ENCODE results near the gene CAMTA1.

DNA sequence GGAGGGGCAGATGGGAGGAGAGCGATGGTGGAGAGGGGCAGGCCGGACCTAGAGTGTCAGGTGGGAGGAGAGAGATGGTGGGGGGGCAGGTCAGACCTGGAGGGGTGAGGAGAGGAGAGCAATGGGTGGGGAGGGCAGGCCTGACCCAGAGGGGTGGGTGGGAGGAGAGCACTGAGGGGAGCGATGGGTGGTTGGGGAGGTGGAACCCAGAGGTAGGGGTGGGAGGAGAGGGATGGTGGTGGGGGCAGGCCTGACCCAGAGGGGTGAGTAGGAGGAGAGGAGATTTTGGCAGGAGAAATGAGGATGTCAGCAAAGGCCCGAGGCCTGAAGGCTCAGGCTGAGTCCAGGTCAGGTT lies 828.6 kb downstream of the CAMTA1 start:
- TF ChIP-seq, protein P1, sequence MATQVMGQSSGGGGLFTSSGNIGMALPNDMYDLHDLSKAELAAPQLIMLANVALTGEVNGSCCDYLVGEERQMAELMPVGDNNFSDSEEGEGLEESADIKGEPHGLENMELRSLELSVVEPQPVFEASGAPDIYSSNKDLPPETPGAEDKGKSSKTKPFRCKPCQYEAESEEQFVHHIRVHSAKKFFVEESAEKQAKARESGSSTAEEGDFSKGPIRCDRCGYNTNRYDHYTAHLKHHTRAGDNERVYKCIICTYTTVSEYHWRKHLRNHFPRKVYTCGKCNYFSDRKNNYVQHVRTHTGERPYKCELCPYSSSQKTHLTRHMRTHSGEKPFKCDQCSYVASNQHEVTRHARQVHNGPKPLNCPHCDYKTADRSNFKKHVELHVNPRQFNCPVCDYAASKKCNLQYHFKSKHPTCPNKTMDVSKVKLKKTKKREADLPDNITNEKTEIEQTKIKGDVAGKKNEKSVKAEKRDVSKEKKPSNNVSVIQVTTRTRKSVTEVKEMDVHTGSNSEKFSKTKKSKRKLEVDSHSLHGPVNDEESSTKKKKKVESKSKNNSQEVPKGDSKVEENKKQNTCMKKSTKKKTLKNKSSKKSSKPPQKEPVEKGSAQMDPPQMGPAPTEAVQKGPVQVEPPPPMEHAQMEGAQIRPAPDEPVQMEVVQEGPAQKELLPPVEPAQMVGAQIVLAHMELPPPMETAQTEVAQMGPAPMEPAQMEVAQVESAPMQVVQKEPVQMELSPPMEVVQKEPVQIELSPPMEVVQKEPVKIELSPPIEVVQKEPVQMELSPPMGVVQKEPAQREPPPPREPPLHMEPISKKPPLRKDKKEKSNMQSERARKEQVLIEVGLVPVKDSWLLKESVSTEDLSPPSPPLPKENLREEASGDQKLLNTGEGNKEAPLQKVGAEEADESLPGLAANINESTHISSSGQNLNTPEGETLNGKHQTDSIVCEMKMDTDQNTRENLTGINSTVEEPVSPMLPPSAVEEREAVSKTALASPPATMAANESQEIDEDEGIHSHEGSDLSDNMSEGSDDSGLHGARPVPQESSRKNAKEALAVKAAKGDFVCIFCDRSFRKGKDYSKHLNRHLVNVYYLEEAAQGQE (IDR thresholded peaks at IDR 0.05; ENCODE audit: low read depth, low read length) = no peak
- TF ChIP-seq RFX5 (IDR thresholded peaks at IDR 0.05; ENCODE audit: low read length) = no peak
